ENCODE data around the gene TNRC6B.

DNA sequence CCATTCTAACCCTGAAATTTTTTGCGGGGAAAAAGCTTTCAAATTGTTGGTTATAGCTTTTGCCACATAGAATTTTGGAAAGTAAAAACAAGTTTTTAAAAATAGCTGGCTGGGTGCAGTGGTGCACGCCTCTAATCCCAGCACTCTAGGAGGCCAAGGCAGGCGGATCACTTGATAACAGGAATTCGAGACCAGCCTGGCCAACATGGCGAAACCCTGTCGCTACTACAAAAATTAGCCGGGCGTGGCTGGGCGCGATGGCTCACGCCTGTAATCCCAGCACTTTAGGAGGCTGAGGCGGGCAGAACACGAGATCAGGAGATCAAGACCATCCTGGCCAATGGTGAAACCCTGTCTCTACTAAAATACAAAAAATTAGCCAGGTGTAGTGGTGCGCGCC is 54.9 kb downstream of the TNRC6B start:
- TF ChIP-seq TARDBP (IDR thresholded peaks at IDR 0.05), result no peak
- no peak for TF ChIP-seq HDGF (IDR thresholded peaks at IDR 0.05; ENCODE audit: borderline replicate concordance)
- no peak for TF ChIP-seq FOXK2 (IDR thresholded peaks at IDR 0.05)
- TF ChIP-seq FOXA1 (IDR thresholded peaks at IDR 0.05), result no peak
- no peak for TF ChIP-seq ELF4 (IDR thresholded peaks at IDR 0.05)
- no peak for TF ChIP-seq SUZ12 (IDR thresholded peaks at IDR 0.05)
- no peak for TF ChIP-seq CTBP1 (IDR thresholded peaks at IDR 0.05; ENCODE audit: borderline replicate concordance)
- TF ChIP-seq ZNF384 (IDR thresholded peaks at IDR 0.05), result no peak
- no peak for TF ChIP-seq FOXM1 (IDR thresholded peaks at IDR 0.05; ENCODE audit: borderline replicate concordance)
- TF ChIP-seq, protein P1, sequence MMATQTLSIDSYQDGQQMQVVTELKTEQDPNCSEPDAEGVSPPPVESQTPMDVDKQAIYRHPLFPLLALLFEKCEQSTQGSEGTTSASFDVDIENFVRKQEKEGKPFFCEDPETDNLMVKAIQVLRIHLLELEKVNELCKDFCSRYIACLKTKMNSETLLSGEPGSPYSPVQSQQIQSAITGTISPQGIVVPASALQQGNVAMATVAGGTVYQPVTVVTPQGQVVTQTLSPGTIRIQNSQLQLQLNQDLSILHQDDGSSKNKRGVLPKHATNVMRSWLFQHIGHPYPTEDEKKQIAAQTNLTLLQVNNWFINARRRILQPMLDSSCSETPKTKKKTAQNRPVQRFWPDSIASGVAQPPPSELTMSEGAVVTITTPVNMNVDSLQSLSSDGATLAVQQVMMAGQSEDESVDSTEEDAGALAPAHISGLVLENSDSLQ (IDR thresholded peaks at IDR 0.05), result no peak
- TF ChIP-seq BHLHE40 (IDR thresholded peaks at IDR 0.05; ENCODE audit: borderline replicate concordance), result no peak
- no peak for TF ChIP-seq NFRKB (IDR thresholded peaks at IDR 0.05)
- TF ChIP-seq L3MBTL2 (conservative IDR thresholded peaks at IDR 0.05), result no peak
- no peak for TF ChIP-seq SP1 (IDR thresholded peaks at IDR 0.05)

All from HEK293T (cell line).